GM12891 (cell line): ENCODE results near the gene AMY2B.
"Not testable (repeated sequence)": the region's sequence is repeated elsewhere in the genome, so short reads cannot be mapped to it uniquely, and the experiment has no call there.

Source experiments
- POLR2A ChIP-seq: IDR thresholded peaks from 2 replicates; pipeline ENCODE4 v1.6.1; 2011; ENCODE audit warnings: low read depth, low read length, control low read depth
- POLR2AphosphoS5 ChIP-seq: IDR thresholded peaks from 2 replicates; pipeline ENCODE4 v1.6.1; 2011; ENCODE audit warnings: low read depth, low read length, control low read depth

DNA sequence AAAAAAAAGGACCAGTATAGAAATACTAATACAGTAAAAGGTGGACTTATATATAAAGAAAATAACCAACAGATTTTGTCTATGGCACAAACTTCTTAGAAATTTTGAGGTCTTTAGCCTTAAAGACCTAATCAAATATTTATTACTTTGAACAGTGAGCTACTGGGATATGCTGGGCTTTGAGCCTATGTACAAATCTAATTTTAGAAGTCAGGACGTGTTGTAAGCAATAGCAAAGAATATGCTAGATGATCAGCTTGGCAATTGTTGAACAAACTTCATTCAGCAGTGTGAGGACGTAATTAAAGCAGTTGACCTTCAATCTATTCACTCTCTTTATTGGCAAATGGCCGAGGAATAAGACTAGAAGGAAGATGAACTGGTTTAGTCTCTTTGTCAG, 31.4 kb downstream of the AMY2B start:
- not testable (repeated sequence) for TF ChIP-seq POLR2A, POLR2AphosphoS5
